Measurements from ENCODE around the gene RAB1A.
A peak's percentile ranks its signal among the peaks of the same experiment; 100 is the strongest.

The RAB1A gene

DNA sequence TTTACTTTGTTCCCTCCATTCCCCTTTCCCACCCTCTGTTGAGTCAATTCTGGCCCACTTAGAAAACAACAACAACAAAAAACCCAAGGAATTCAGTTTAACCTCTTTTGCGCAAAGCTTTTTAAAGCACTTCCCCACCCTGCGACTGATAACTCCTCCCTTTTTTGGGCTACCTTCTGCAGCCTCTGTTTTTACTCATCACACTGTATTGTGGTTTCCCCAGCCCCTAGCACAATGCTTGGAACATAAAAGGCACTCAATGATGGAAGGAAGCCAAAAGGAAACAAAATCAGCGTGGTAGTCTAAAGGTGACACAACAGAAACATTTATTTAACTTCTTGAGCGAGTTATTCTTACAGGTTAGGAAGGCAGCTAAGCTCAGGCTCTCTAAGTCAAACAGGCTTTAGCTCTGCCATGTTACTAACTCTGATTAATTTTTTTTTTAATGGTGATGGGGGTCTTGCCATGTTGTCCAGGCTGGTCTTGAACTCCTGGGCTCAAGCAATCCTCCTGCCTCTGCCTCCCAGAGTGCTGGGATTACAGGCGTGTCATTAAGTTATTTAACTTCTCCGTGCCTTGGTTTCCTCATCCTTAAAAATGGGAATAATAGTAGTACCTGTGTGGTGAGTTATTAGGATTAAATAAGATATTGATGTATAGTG lies 72.4 kb downstream of the RAB1A start:
- no peak for DNase-seq

DNA sequence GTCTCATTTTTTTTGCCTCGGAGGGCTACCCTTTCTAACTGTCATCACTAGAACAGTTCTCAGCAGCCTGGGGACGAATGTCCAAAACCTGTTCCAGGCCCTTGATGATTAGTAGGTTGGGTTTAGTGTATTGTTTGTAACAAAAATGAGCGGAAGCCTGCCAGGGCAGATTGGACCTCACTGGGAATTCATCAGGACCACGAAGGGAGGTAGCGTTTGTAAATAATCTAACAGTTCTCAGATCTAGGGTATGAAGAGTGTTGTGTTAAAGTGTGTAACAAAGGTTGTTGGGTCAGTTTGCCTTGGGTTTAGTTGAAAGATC lies 72.9 kb downstream of the RAB1A start:
- no peak for DNase-seq

DNA sequence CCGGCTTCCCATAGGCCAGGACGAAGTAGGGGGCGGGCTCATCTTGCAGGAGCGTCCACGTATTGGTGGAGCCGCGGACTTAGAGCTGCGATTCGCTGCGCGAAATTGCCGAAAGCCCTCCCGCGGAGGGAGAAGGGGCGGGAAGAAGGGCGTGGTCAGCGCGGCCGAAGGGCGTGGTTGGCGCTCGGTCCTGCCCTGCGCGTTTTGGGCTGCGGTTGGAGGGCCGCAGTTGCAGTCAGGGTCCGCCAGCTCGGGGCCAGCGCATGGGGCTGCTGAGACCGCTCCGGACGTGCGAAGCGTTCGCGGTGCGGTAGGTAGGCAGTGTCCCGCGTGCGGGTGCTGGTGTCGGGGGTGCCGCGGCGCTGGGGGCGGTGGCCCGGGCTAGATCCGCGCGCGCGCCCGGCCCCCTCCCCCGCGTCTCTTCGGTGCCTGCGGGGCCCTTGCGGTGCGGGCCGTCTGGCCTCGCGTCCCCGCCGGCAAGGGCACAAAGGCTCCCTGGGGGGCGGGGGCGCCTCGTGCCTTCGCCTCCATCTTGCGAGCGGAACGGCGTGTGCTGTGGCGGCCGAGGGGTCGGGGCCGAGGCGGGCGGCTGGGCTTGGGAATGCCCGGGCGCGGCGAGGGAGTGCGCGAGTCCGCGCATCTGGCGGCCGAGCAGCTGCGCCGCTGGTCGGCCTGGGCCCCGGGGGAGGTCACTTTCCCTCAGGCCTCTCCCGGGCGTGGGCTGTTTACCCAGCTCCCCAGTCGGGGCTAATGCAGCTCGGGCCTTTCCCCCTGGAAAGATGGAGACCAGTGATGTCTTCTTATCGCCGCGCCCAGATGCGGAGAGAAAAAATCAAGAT lies 73.5 kb downstream of the RAB1A start, which contains the start of gene CEP68:
TSS of gene CEP68 (plus strand) at position 202 of the 839 bp plus-strand sequence. CDS start 13,029 bp downstream, outside the sequence.
- peak; percentile 99 for DNase-seq

DNA sequence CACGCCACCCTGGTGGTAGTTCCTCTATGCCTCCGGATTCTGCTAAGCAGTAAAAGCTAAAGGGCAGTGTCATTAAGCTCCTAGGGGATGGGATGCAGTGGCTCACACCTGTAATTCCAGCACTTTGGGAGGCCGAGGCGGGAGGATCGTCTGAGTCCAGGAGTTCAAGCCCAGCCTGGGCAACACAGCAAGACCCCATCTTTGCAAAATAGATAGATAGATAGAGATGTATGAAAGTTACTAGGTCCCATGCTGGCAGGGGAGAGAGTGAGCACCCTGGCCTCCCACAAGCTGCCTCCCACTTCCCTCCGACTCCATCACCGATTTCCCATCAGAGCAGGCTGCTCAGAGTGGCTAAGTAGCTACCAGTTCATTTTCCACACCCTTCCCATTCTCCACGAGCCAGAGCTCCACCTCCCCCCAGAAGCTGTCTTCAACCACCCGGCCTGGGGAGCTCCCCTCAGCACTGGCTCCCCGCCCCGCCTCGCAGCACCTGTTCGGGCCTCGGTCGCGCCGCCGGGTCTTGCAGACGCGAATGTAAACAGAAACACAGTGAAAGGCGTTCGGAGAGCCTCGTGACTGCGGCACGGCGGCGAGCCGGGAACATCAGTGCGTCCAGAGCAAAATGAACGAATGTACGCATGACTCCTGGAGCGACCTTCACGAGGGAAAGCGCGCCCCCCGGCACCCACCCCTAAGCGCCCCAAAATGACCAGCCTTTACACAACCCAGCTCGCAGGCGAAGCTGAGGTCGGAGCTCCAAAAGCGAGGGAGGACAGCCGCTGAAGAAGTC lies 74.3 kb downstream of the RAB1A start:
- no peak for DNase-seq

DNA sequence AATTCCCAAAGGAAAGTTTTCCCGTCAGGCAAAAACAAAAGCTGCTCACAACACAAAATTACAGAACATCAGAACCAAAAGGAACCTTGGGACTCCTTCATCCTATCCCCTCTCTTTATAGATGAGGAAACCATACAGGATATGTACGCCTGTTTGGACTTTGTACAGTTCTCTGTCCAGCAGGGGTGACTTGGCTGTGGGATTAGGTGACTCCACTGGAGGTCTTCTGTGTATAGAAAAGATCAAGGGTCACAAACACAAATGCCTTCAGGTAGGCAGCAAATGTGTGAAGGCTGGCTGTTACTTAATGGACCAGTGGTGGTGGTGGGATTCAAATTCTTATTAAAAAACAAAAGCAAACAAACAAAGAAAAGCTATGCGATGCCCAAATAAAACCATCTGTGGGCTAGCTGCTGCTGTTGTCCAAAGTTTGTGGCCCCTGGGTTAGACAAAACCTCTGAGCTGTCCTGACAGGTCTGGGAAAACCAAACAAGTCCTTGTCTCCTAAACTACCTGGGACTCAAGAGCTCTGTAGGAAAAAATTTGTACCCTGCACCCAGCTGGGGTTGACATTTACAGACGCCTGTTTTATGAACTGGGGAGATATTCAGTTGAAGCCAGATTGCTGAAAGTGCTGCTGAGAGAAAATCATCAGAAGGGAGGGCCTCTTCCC lies 75.0 kb downstream of the RAB1A start:
- no peak for DNase-seq

DNA sequence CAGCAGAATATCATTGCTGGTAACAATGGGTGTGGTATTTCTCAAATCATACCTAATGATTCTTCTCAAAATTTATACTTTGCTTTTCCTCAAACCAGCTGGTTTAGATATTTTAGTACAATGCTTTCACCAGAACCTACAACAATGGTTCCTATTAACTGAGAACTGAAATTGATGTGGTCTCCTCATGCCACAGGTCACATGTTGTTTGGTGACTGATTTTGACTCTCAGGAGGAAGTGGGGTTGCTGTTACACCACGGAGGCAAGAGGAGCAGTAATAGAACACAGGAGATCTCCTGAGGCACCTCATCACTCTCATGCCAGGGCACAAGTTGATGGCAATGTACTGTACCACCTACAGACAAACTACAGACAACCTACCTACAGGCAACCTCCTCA lies 76.7 kb downstream of the RAB1A start:
- no peak for DNase-seq

DNA sequence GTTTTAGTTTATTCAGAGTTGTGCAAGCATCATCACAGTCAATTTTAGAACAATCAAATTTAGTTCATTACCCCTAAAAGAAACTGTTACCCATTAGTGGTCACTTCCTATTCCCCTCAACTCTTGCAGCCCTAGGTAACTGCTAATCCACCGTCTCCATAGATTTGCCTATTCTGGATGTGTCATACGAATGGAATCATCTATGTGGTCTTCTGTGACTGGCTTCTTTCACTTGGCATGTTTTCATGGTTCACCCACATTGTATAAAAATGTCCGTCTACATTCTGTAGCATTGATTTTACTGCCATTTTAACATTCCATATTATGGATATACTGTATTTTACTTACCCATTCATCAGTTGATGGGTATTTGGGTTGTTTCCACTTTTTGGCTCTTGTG lies 79.0 kb downstream of the RAB1A start:
- DNase-seq: no peak

DNA sequence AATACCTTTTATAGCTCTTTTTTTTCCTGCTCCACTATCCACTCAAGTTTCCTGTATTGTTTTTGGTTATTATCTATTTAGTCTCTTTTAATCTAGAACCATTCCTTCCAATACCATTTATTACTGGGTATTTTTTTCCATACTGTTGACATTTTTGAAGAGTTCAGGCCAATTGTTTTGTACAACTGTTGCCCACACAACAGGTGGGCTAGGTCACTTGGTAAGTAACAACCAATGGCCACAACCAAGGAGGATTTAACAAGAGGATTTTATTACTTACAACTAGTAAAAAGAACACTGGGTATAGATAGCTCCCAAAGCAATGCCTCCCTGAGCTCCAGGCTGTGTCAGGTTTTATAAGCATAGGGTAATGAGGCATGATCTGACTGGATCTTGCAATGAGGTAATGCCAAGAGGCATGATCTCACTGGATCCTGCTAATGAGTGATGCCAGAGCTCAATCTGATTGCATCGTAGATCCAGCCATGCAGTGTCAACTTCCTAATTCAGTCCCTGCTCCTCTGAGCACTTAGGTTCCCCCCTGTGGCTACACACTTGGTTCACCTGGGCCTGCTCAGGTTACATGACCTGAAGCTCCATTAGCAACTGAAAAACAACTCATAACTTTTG lies 80.8 kb downstream of the RAB1A start:
- no peak for DNase-seq

DNA sequence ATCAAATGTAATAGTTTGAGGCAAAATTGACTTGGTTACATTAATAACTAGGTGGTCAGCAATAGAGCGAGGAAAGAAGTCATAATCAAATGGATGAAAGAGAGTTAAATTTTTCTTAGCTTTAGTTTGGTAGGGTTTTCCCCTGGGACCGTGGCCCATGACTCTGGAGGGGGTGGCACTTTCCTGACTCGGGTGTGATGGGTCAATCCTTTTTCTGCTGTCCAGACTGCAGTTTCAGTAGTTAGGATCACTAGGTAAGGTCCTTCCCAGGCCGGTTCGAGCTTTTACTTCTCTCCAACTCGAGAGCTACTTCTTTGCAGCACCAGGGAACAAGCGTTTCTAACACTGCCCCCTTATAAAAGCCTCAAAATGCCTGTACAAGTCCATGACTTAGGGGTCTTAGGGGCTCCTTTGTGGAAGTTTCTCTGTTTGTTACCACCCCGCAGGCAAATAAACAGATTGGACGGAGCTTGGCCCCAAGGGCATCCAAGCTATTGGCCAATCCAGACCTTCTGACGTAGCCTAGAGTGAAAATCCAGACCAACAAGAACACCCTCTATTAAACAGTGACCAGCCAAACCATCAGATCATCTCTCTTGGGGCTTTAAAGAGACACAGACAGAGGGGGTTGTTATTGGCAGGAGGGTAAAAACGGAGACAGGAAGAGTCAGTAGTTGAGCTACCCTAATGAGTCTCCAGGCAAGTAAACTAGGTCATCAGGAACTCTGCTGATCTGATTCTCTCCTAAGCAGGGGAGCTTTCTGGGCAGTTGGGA lies 83.1 kb downstream of the RAB1A start:
- no peak for DNase-seq

DNA sequence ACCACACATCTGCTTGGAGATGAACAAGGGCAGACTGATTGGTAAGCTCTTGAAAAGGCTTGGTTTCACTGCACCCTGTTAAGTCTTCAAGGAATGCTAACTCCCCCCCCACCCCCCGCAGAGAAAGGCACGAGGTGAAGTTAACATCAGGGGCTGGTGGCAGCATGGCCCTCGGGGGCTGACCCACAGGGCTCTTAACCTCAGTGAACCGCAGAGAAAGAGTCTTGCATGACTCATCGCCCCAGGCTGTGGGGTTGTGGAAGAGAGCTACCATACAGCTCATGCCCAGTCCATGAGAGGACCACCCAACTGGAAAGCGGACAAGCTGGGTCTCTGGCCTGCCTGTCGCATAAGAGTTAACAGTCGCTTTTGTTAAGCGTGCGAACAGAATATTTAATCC lies 84.3 kb downstream of the RAB1A start:
- peak; percentile 96 for DNase-seq

DNA sequence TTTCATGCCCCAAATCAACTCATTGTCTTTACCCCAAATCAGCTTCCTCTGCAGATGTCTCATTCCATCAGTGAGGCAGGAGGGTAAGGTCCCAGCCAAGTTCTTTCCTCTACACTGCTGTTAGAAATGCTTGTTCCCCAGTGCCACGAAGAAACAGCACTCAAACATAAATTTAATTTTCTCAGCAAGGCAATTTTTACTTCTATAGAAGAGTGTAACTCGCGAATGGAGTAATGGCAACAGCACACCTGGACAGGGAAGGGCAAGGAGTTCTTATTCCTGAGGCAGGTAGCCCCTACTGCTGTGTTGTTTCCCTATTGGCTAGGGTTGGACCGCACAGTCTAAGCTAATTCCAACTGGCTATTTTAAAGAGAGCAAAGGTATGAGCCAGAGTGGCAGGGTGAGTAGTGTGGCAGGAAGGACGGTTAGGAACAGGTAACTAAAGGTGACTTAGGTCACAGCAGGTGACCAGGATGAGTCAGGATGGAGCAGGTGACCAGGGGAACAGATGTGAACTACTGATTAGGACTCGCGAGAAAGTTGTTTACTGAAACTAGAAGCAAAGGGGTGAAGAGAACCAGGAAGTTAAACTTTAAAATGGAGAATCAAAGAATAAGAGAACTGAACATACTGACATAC lies 85.7 kb downstream of the RAB1A start:
- no peak for DNase-seq

DNA sequence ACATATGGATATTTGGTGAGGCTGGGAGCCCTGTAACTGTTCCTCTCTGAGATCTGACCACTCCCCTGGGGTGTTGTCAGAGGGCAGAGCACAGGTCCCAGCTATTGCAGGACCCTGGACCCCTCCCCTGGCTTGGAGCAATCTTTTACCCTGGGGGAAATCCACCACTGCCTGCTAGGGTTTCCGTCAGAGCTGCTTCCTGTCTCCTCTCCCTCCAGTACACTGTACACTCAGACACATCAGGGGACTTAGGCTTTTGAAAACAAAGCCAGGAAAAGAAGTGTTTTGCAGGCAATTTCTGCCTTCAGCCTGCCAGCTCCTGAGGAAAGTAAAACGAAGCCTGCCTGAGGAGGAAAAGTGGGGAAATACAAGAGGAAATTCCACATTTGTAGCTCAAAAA lies 86.9 kb downstream of the RAB1A start:
- DNase-seq: no peak

DNA sequence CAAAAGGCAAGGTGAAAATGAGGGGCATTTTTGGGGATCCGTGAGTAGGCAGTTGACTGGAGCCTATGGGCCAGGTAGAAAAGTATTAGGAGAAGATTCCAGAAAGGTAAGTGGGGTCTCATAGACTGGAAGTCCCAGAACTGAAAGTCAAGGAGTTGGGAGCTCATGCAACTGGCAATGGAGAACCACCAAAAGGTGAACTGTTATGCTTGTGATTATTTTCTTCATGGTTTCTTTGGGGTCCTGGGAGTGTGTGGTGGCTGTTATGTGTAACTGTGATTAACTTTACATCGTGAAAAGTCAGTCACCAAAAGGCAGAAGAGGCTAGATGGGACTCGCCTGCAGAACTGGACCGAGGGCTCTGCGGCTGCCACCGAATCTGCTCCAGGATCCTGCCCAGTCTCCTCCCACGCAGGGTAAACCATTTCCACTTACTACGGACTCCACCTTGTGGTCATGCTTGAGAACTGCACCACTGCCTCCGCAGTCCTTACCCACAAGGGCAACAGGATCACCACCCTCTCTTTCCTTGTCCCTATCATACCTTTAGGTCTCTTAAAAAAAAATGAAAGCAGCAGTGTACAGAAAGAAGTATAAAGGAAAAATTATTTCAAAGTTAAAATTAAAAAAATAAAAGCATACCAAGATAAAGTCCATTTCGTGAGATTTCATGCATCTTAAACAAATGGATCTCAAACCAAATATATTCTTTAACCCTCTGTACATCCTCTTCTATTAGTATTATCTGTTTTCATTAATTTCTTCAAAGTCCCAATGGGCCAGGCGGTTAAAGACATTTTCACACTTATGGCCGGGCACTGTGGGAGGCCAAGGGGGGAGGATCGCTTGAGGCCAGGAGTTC lies 89.3 kb downstream of the RAB1A start:
- DNase-seq: peak; percentile 89

DNA sequence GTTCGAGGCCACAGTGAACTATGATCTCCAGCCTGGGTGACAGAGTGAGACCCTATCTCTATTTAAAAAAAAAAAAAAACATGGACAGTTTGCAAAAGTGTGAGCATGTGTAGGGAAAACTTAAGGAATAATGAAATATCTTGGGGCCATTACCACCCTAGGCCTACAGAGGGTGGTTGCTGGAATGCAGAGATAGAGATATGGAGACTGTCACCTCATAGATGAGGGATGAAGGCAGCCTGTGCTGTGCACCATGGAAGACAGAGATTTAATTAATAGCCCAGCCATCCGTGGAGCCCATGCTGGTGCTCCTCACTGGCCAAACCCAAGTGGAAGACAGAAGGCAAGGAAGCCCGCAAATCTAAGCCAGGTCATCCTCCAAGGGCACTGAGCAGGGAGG lies 90.3 kb downstream of the RAB1A start:
- DNase-seq: no peak

DNA sequence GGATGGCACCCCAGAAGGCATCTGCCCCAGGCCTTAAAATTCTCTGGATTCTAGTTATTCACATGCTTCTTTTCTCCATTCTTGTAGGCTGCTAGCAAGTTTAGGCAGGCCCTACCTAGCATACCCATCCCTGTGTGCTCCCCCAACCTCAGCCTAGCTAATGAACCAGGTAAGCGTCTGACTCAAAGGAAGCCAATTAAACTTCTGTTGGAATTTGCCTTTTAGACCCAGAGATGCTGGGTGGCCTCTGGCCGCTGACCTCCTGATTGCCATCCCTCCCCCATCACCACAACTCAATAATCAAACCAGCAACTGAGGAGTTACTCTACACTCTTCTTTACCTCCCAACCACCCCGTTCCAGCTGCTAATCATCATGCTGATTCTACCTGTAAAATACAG lies 92.7 kb downstream of the RAB1A start:
- DNase-seq: peak; percentile 69
